OCI-LY1 (cell line): ENCODE measurements around the gene BRIP1.
A peak's percentile ranks its signal among the peaks of the same experiment; 100 is the strongest.

Source experiments
- H2AFZ ChIP-seq: fragments of 200-600 bp; sonication (generic), shearing (Covaris generic); 2 replicates; pipeline ENCODE4 v1.6.0; 2014; ENCODE audit warnings: antibody characterized with exemption, mild to moderate bottlenecking, low read length
- H3F3A ChIP-seq: fragments of 200-600 bp; sonication (generic), shearing (Covaris generic); 2 replicates; pipeline ENCODE4 v1.6.0; 2014; ENCODE audit warnings: mild to moderate bottlenecking, antibody characterized with exemption, low read length, moderate library complexity; ENCODE audit not compliant: insufficient read depth
- H3K27ac ChIP-seq: fragments of 200-600 bp; sonication (generic); 2 replicates; pipeline ENCODE4 v1.5.1; 2014; ENCODE audit warnings: low read length, mixed run types, mild to moderate bottlenecking, low read depth; ENCODE audit not compliant: poor library complexity, severe bottlenecking
- H3K27me3 ChIP-seq: fragments of 200-600 bp; sonication (generic); 2 replicates; pipeline ENCODE4 v1.6.0; 2014; ENCODE audit warnings: antibody characterized with exemption, mild to moderate bottlenecking, low read length, moderate library complexity; ENCODE audit not compliant: insufficient read depth
- H3K36me3 ChIP-seq: fragments of 200-600 bp; sonication (generic); 2 replicates; pipeline ENCODE4 v1.6.1; 2014; ENCODE audit warnings: mild to moderate bottlenecking, antibody characterized with exemption, low read length, moderate library complexity, mixed read lengths; ENCODE audit not compliant: insufficient read depth
- H3K4me1 ChIP-seq: fragments of 200-600 bp; sonication (generic); 2 replicates; pipeline ENCODE4 v1.5.1; 2014; ENCODE audit warnings: mild to moderate bottlenecking, low read length, moderate library complexity; ENCODE audit not compliant: insufficient read depth, severe bottlenecking
- H3K4me2 ChIP-seq: fragments of 200-600 bp; sonication (generic), shearing (Covaris generic); 2 replicates; pipeline ENCODE4 v1.6.1; 2014; ENCODE audit warnings: low read length
- H3K4me3 ChIP-seq: fragments of 200-600 bp; sonication (generic); 2 replicates; pipeline ENCODE4 v1.5.1; 2014; ENCODE audit warnings: low read length, low read depth, mild to moderate bottlenecking, mixed read lengths; ENCODE audit not compliant: poor library complexity, severe bottlenecking
- H3K79me2 ChIP-seq: fragments of 200-600 bp; shearing (Covaris generic); 2 replicates; pipeline ENCODE4 v1.6.1; 2016; ENCODE audit warnings: mixed run types, low read length, mixed read lengths; ENCODE audit not compliant: insufficient read depth
- H3K9ac ChIP-seq: fragments of 200-600 bp; sonication (generic), shearing (Covaris generic); 2 replicates; pipeline ENCODE4 v1.6.1; 2014; ENCODE audit warnings: mild to moderate bottlenecking, low read length, mixed read lengths
- H3K9me2 ChIP-seq: fragments of 200-600 bp; sonication (generic), shearing (Covaris generic); 2 replicates; pipeline ENCODE4 v1.6.1; 2014; ENCODE audit warnings: low read depth, mild to moderate bottlenecking, low read length, mixed read lengths
- H3K9me3 ChIP-seq: fragments of 200-600 bp; shearing (Covaris generic); 2 replicates; pipeline ENCODE4 v1.6.1; 2014; ENCODE audit warnings: low read length, mixed read lengths
- H4K20me1 ChIP-seq: fragments of 200-600 bp; sonication (generic), shearing (Covaris generic); 2 replicates; pipeline ENCODE4 v1.6.0; 2016; ENCODE audit warnings: mild to moderate bottlenecking, low read length; ENCODE audit not compliant: insufficient read depth
- EZH2 ChIP-seq: fragments of 200-600 bp; sonication (generic), shearing (Covaris generic); IDR thresholded peaks from 2 replicates; pipeline ENCODE4 v1.8.0; 2017; ENCODE audit warnings: borderline replicate concordance, mixed run types, mild to moderate bottlenecking, antibody characterized with exemption, low read length, moderate library complexity, mixed read lengths
- TF ChIP-seq, protein P1 (sequence below): fragments of 200-600 bp; sonication (generic), shearing (Covaris generic); IDR thresholded peaks from 2 replicates; pipeline ENCODE4 v1.5.1; 2017; ENCODE audit warnings: mild to moderate bottlenecking, antibody characterized with exemption, low read length, moderate library complexity, mixed read lengths

BRIP1 gene

DNA sequence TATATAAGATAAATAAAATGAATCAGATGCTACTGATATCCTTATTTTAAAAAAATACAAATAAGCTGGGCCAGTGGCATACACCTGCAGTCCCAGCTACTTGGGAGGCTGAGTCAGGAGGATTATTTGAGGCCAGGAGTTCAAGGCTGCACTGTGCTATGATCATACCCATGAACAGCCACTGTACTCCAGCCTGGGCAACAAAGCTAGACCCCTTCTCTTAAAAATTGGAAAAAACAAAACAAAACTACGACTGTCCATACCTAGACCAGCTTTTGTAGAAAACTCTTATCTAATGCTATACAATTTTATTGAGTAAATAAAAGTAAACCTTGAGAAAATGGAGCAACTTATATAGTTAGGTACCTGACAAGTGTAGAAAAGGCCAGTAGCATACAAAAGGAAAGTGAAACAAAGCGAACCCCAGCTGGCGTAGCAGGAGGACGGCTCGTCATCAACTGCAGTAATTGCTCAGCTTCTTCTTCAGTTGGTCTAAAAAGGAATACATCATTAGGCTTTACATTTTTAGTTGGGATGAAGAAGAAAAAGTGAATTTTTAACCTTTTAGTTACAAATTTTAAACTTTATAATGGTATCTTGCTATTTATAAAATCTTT lies 40.9 kb upstream of the BRIP1 start:
- Histone ChIP-seq H3K4me2 (0 out of 2 replicates have a peak overlapping the region, but pooled peaks have one; percentile 1), H3K9me2 (no peaks in the 10 kb centered on the region), H3F3A (no peaks in the 10 kb centered on the region), H2AFZ (no peak overlapping the region), H3K79me2 (no peaks in the 10 kb centered on the region), H3K27ac (no peak overlapping the region), H4K20me1 (no peaks in the 10 kb centered on the region), H3K36me3 (peaks cover 69% of the 10 kb centered on the region), H3K9ac (no peak overlapping the region), H3K4me1 (peaks cover 6% of the 10 kb centered on the region), H3K27me3 (no peaks in the 10 kb centered on the region), H3K4me3 (no peak overlapping the region), H3K9me3 (no peaks in the 10 kb centered on the region)
- TF ChIP-seq, protein P1, sequence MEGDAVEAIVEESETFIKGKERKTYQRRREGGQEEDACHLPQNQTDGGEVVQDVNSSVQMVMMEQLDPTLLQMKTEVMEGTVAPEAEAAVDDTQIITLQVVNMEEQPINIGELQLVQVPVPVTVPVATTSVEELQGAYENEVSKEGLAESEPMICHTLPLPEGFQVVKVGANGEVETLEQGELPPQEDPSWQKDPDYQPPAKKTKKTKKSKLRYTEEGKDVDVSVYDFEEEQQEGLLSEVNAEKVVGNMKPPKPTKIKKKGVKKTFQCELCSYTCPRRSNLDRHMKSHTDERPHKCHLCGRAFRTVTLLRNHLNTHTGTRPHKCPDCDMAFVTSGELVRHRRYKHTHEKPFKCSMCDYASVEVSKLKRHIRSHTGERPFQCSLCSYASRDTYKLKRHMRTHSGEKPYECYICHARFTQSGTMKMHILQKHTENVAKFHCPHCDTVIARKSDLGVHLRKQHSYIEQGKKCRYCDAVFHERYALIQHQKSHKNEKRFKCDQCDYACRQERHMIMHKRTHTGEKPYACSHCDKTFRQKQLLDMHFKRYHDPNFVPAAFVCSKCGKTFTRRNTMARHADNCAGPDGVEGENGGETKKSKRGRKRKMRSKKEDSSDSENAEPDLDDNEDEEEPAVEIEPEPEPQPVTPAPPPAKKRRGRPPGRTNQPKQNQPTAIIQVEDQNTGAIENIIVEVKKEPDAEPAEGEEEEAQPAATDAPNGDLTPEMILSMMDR, result no peak
- no peak for TF ChIP-seq EZH2

DNA sequence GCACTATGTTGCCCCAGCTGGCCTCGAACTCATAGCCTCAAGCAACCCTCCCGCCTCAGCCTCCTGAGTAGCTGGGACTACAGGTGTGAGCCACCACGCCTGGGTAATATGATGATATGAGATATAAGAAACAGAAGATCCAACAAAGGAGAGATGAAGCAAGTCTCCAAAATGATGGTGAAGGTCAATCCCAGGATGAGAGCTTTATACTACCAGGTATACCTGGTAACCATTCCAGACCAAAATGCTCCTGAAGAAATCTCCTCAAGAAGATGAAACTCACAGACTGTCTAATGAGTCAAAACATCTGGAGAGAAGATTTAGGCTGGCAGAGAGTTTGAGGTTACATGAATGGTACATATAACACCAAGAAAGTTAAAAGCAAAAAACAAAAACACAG lies 39.9 kb upstream of the BRIP1 start:
- Histone ChIP-seq H3K36me3 (peaks cover 65% of the 10 kb centered on the region), H3K79me2 (no peaks in the 10 kb centered on the region), H3K4me3 (no peak overlapping the region), H2AFZ (no peak overlapping the region), H3K4me1 (peaks cover 6% of the 10 kb centered on the region), H3K9me2 (no peaks in the 10 kb centered on the region), H3F3A (no peaks in the 10 kb centered on the region), H3K4me2 (no peak overlapping the region), H4K20me1 (no peaks in the 10 kb centered on the region), H3K9me3 (no peaks in the 10 kb centered on the region), H3K27ac (no peak overlapping the region), H3K27me3 (no peaks in the 10 kb centered on the region), H3K9ac (no peak overlapping the region)
- TF ChIP-seq, protein P1, result no peak
- no peak for TF ChIP-seq EZH2

DNA sequence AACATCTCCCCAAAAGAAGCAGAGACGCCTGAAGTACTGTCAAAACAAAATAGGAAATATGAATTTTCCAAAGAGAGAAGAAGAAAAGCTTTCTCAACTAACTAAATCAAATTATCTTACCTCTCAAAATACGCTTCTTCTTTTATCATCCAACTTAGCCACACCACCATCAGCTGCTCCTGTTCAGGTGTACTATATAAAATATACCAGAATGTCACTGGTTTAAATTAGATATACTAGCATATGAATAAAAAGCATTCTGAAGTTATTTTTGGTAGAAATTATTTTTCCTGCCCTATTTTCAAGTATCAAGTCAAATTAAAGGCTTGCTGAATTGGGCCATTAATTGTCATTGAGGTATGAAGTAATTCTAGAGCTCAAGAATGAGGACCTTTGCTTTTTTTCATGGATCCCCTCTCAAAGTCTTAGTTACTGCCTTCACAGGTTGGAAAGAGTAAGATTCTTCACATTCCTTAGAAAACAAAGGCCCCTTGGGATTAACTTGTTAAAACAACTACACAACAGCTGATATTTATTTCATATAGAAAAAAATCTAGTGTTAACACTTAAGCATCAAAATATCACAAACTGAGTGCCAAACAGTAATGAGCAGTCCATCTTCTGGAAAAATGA lies 34.3 kb upstream of the BRIP1 start:
- H3F3A ChIP-seq, result no peaks in the 10 kb centered on the region
- H3K4me1 ChIP-seq, result no peaks in the 10 kb centered on the region
- H4K20me1 ChIP-seq, result no peaks in the 10 kb centered on the region
- no peak overlapping the region for H3K4me3 ChIP-seq
- H3K4me2 ChIP-seq, result no peak overlapping the region
- no peak overlapping the region for H2AFZ ChIP-seq
- no peaks in the 10 kb centered on the region for H3K79me2 ChIP-seq
- no peak overlapping the region for H3K9ac ChIP-seq
- no peak for TF ChIP-seq EZH2
- TF ChIP-seq, protein P1, result no peak
- H3K9me3 ChIP-seq, result no peaks in the 10 kb centered on the region
- no peak overlapping the region for H3K27ac ChIP-seq
- peaks cover 60% of the 10 kb centered on the region for H3K36me3 ChIP-seq
- H3K9me2 ChIP-seq, result no peaks in the 10 kb centered on the region
- no peaks in the 10 kb centered on the region for H3K27me3 ChIP-seq
